ENCODE data around the gene SH3RF3.

SH3RF3 gene

DNA sequence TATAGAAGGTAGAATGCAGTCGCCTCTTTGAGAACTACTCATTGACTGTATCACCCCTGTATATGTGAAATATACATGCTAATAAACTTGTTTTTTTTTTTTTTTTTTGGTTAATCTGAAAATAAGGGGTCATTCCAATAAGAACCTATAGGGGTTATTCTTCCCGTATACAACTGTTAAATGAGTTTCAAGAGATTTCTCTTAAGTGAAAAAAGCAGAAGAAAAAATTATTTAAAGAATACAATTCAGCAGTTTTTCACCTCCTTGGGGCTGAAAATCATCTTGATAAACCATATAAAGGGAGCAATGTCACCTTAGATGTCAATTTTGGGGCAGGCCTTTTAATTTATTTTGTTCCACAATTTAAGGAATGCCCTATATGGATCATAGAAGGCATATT lies 418.3 kb downstream of the SH3RF3 start:
- no peak for DNase-seq

DNA sequence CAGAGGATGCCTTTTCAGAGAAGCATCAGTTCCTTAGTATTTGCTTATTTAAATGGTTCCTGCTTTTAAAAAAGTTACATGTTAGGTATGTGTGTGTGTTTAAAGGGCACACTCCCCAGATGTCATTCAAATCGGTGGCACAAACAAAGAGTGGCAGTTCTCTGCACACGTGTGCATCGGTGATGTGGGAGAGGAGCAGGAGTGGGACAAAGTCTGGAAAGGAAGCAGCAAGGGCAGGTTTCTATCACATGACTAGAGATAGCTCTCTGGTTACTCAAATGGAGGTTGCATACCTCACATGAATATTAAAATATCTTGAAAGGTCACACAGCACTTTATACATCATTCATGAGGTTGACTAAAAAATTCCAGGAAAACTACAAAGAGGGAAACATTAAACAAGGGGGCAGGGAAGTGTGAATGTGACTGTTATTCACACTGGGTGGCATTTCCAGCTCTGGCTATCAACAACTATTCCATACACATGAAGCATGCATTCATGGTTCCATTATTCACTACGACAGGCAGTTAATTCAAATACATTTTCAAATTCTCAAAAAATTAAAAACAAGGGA lies 420.1 kb downstream of the SH3RF3 start:
- no peak for DNase-seq

Data from CD4-positive, alpha-beta T cell treated with Interleukin-10 for 1 hour (primary cell).